ENCODE measurements around the gene SLC12A7. TPM values are rescaled to one million over a fixed set of nuclear protein-coding genes. Genes with fewer than 3 reads are reported as not detected.

SLC12A7 gene
- total RNA-seq, 1 experiment from 2014 or later: 48.2 TPM

DNA sequence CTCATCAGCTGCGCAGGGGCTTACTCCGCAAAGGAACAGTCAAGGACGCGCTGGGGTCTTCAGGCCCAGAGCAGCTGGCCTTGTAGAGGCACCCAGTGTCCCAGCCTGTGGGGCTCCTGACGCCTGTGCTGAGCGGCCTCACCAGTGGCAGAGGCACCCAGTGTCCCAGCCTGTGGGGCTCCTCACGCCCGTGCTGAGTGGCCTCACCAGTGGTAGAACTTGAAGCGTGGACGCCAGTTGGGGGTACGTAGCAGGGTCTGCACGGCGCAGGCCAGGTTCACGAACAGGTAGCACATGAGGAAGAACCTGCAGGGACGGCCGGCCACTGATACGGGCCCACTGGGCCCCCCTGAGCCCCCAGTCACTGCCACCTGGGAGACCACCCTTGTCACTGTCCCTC lies 35.9 kb downstream of the SLC12A7 start:
- Histone ChIP-seq H3K9me3 (ENCODE audit: low read length) (no peaks in the 10 kb centered on the region), H3K36me3 (ENCODE audit: low read depth, low read length) (peaks cover 17% of the 10 kb centered on the region; the same call in 1 of the 2 replicates), H3K27ac (ENCODE audit: low read length) (no peak overlapping the region), H3K4me1 (ENCODE audit: insufficient read depth, low read length) (no peaks in the 10 kb centered on the region), H3K4me2 (ENCODE audit: low read length) (no peak overlapping the region), H3K9ac (ENCODE audit: low read length) (no peak overlapping the region), H2AFZ (ENCODE audit: low read length) (no peak overlapping the region), H3F3A (ENCODE audit: low read length, unreplicated experiment) (no peaks in the 10 kb centered on the region), H3K9me2 (replicated peaks; ENCODE audit: low read length) (no peaks in the 10 kb centered on the region), H3K4me3 (ENCODE audit: low read length) (no peak overlapping the region), H3K79me2 (ENCODE audit: low read length) (no peaks in the 10 kb centered on the region), H4K20me1 (ENCODE audit: low read length) (no peaks in the 10 kb centered on the region), H3K27me3 (ENCODE audit: low read length) (no peaks in the 10 kb centered on the region)
- intact Hi-C loops (cut with micrococcal nuclease): no loop called here
- POLR2A ChIA-PET (ENCODE audit: unreplicated experiment): no interaction called here
- CTCF ChIA-PET: no interaction called here
- TF ChIP-seq, protein P1, sequence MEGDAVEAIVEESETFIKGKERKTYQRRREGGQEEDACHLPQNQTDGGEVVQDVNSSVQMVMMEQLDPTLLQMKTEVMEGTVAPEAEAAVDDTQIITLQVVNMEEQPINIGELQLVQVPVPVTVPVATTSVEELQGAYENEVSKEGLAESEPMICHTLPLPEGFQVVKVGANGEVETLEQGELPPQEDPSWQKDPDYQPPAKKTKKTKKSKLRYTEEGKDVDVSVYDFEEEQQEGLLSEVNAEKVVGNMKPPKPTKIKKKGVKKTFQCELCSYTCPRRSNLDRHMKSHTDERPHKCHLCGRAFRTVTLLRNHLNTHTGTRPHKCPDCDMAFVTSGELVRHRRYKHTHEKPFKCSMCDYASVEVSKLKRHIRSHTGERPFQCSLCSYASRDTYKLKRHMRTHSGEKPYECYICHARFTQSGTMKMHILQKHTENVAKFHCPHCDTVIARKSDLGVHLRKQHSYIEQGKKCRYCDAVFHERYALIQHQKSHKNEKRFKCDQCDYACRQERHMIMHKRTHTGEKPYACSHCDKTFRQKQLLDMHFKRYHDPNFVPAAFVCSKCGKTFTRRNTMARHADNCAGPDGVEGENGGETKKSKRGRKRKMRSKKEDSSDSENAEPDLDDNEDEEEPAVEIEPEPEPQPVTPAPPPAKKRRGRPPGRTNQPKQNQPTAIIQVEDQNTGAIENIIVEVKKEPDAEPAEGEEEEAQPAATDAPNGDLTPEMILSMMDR (conservative IDR thresholded peaks at IDR 0.05; ENCODE audit: low read depth, low read length): no peak
- TF ChIP-seq EZH2 (IDR thresholded peaks at IDR 0.05; ENCODE audit: low read length, unreplicated experiment) (no peak), EZH2phosphoT487 (IDR thresholded peaks at IDR 0.05; ENCODE audit: borderline replicate concordance, low read length) (no peak)
- DNase-seq: no peak
- BruUV-seq (replicated peaks): no TSS peak
- ATAC-seq: no peak

DNA sequence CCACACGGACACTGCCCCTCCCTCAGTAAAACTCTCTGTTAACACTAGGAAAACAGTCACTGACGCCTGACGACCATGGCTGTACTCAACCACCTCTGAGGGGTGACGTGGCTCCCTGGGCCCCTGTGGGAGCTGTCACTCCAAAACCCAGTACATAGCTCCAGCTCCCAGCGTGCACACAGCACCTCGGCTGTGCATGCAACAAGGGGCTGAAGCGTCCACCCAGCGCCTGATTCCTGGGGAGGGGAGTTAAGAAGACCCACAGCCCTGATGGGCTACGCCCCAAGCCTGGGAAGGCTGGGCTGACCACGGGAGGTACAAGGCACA lies 36.3 kb downstream of the SLC12A7 start:
- Histone ChIP-seq H3K4me2 (ENCODE audit: low read length) (no peak overlapping the region), H3F3A (ENCODE audit: low read length, unreplicated experiment) (no peaks in the 10 kb centered on the region), H3K9me2 (replicated peaks; ENCODE audit: low read length) (no peaks in the 10 kb centered on the region), H3K4me1 (ENCODE audit: insufficient read depth, low read length) (no peaks in the 10 kb centered on the region), H3K9me3 (ENCODE audit: low read length) (no peaks in the 10 kb centered on the region), H3K27me3 (ENCODE audit: low read length) (no peaks in the 10 kb centered on the region), H3K27ac (ENCODE audit: low read length) (no peak overlapping the region), H4K20me1 (ENCODE audit: low read length) (no peaks in the 10 kb centered on the region), H3K9ac (ENCODE audit: low read length) (no peak overlapping the region), H3K79me2 (ENCODE audit: low read length) (no peaks in the 10 kb centered on the region), H3K4me3 (ENCODE audit: low read length) (no peak overlapping the region), H2AFZ (ENCODE audit: low read length) (no peak overlapping the region), H3K36me3 (ENCODE audit: low read depth, low read length) (peaks cover 17% of the 10 kb centered on the region; the same call in 1 of the 2 replicates)
- ATAC-seq (no peak), DNase-seq (no peak)
- intact Hi-C loops (cut with micrococcal nuclease): no loop called here
- BruUV-seq (replicated peaks): no TSS peak
- TF ChIP-seq EZH2 (IDR thresholded peaks at IDR 0.05; ENCODE audit: low read length, unreplicated experiment) (no peak), EZH2phosphoT487 (IDR thresholded peaks at IDR 0.05; ENCODE audit: borderline replicate concordance, low read length) (no peak)
- TF ChIP-seq, protein P1 (conservative IDR thresholded peaks at IDR 0.05; ENCODE audit: low read depth, low read length): no peak
- CTCF ChIA-PET: no interaction called here
- POLR2A ChIA-PET (ENCODE audit: unreplicated experiment): no interaction called here

DNA sequence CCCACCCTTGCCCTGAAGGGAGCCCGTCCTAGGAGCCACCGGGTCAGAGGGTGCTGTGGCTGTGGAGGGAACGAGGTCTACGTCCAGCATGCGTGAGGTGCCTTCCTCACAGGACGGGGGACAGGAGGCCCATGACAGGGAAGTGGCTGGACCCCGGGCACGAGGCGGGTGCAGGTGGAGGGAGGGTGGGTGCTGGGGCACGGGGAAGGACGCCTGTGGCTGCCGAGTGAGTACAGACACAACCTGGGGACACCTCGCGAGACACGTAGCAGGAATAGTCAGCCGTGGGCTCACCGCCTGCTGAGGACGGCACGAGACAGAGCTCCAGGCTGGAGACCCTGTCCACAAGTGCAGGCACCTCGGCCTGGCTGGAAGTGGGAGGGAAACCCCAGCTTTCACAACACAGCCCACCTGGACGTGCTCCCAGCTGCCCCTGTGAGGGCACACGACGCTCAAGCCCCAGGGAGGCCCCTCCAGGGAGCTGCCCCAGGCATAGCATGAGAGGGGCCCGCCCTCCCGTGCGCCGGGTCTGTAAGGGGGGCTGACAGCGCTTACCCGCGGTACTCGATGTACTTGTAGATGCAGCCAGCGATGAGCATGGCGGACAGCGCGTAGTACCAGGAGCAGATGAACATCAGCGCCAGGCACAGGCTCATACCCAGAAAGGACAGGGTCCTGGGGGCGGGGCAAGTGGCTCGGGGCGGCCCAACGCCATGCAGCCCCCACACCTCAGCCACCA lies 36.9 kb downstream of the SLC12A7 start:
- Histone ChIP-seq H2AFZ (ENCODE audit: low read length) (no peak overlapping the region), H3K4me2 (ENCODE audit: low read length) (no peak overlapping the region), H4K20me1 (ENCODE audit: low read length) (no peaks in the 10 kb centered on the region), H3F3A (ENCODE audit: low read length, unreplicated experiment) (no peaks in the 10 kb centered on the region), H3K9me2 (replicated peaks; ENCODE audit: low read length) (no peaks in the 10 kb centered on the region), H3K4me3 (ENCODE audit: low read length) (no peak overlapping the region), H3K27me3 (ENCODE audit: low read length) (no peaks in the 10 kb centered on the region), H3K36me3 (ENCODE audit: low read depth, low read length) (peaks cover 17% of the 10 kb centered on the region; the same call in 1 of the 2 replicates), H3K27ac (ENCODE audit: low read length) (no peak overlapping the region), H3K9ac (ENCODE audit: low read length) (no peak overlapping the region), H3K79me2 (ENCODE audit: low read length) (no peaks in the 10 kb centered on the region), H3K4me1 (ENCODE audit: insufficient read depth, low read length) (no peaks in the 10 kb centered on the region), H3K9me3 (ENCODE audit: low read length) (no peaks in the 10 kb centered on the region)
- CTCF ChIA-PET: no interaction called here
- no peak for TF ChIP-seq EZH2 (IDR thresholded peaks at IDR 0.05; ENCODE audit: low read length, unreplicated experiment)
- TF ChIP-seq, protein P1 (conservative IDR thresholded peaks at IDR 0.05; ENCODE audit: low read depth, low read length): no peak
- TF ChIP-seq EZH2phosphoT487 (IDR thresholded peaks at IDR 0.05; ENCODE audit: borderline replicate concordance, low read length): no peak
- no peak for ATAC-seq
- POLR2A ChIA-PET (ENCODE audit: unreplicated experiment): no interaction called here
- intact Hi-C loops (cut with micrococcal nuclease): no loop called here
- DNase-seq: no peak
- no TSS peak for BruUV-seq (replicated peaks)

Data from PC-3 (cell line).